ENCODE data around the gene OXT.

OXT gene

DNA sequence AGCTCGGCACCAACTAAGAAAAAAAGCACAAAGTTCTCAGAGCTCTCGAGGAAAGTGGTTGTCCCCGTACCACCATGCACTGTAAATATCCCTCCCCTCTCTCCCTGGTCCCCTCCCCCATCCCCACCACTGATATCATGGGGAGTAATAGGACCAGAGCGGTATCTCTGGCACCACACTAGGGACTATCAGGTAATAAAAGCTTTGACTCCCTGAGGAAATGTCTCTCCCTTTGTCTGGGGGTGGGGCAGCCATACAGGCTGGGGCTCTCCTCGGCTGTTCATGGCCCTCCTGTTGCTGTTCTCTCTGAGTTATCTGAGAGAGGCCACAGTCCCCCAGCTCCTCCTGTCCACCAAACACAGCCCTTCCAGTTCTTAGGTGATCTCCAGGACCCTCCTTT lies 33.0 kb upstream of the OXT start:
- no peak overlapping the region for H3K4me3 ChIP-seq (replicated peaks; ENCODE audit: low read depth, low read length)
- DNase-seq (ENCODE audit: low read depth), result no peak
- TF ChIP-seq, protein P1, sequence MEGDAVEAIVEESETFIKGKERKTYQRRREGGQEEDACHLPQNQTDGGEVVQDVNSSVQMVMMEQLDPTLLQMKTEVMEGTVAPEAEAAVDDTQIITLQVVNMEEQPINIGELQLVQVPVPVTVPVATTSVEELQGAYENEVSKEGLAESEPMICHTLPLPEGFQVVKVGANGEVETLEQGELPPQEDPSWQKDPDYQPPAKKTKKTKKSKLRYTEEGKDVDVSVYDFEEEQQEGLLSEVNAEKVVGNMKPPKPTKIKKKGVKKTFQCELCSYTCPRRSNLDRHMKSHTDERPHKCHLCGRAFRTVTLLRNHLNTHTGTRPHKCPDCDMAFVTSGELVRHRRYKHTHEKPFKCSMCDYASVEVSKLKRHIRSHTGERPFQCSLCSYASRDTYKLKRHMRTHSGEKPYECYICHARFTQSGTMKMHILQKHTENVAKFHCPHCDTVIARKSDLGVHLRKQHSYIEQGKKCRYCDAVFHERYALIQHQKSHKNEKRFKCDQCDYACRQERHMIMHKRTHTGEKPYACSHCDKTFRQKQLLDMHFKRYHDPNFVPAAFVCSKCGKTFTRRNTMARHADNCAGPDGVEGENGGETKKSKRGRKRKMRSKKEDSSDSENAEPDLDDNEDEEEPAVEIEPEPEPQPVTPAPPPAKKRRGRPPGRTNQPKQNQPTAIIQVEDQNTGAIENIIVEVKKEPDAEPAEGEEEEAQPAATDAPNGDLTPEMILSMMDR (IDR thresholded peaks at IDR 0.05; ENCODE audit: low read length, missing control alignments), result no peak

DNA sequence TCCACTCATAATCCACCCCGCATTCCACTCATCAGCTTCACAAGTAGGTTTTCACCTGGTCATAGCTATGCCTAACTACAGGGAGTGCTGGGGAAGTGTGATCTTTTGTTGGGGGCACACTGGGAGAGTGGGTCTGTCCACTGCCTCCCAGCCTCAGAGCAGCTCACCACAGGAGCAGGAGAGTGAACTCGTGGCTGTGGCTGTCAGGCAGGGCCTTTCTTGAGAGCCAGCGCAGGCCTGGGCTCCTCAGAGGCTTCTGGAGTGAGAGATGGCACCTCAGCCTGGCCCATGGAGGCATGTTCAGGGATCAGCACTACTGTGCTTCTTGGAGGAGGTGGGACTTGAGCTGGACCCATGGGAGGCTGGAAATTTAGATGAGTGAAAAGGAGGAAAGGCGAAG lies 32.0 kb upstream of the OXT start:
- DNase-seq (ENCODE audit: low read depth), result no peak
- H3K4me3 ChIP-seq (replicated peaks; ENCODE audit: low read depth, low read length), result no peak overlapping the region
- TF ChIP-seq, protein P1 (IDR thresholded peaks at IDR 0.05; ENCODE audit: low read length, missing control alignments), result no peak

DNA sequence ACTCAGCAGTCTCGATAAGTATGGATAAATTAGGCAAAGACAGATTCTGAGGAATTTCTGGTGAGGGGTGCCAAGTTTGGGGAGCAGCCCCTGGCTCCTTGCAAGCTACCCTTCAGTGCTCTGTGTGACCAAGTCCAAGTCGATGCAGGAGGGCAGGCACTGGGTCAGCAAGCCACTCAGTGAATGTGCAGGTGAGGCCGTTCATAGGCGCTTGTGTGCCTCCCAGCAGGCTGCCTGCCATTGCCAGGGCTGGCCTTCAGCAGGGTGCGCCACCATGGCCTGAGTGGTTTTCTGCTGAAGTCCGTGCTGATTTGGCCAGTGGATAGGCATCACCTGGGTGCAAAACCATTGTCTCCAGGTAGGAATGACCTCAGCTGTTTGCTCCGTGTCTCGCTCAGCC lies 31.3 kb upstream of the OXT start:
- TF ChIP-seq, protein P1 (IDR thresholded peaks at IDR 0.05; ENCODE audit: low read length, missing control alignments), result no peak
- DNase-seq (ENCODE audit: low read depth), result no peak
- no peak overlapping the region for H3K4me3 ChIP-seq (replicated peaks; ENCODE audit: low read depth, low read length)

DNA sequence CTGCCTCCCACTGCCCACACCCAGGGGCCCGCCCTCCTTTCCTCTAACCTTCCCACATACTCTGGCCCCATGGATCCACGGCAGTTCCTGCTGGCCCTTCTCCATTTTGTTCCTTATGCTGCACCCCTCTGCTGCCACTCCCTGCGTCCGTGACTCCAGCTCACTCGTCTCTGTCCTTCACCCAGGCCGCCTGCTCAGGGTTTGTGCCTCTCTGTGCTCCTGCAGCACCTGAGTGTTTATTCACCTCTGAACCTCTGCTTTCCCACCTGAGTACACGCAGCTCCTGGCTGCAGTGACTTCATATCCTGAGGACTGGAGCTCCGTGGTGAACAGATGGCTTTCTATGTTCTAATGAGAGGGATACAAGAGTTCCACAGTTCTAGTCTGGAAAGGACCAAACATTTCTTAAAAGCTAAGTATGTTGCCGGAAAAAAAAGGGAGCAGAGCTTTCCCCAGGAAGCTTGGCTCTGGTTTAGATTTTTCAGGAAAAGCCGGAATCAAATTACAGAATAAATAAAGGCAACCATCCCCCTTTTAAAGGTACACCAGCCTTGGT lies 29.5 kb upstream of the OXT start:
- DNase-seq (ENCODE audit: low read depth), result peak; percentile 28
- TF ChIP-seq, protein P1 (IDR thresholded peaks at IDR 0.05; ENCODE audit: low read length, missing control alignments), result no peak

DNA sequence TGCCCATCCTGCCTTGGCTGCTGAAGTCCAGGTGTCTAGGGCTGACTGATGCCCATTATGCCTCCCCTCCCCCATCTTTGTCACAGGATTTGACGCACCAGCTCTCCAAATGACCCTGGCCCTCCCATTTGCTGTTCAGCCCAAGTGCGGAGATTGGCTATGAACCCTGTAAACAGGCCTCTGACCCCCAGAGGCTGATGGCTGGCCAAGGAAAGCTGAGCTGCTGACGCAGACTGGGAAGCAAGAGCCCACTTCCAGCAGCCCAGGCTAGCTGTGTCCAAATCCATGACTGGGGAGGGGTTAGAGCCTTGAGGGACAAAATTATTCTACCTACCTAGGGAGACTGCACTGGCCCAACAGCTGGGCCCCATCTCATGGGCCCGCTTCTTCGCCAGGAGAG lies 28.8 kb upstream of the OXT start:
- TF ChIP-seq, protein P1 (IDR thresholded peaks at IDR 0.05; ENCODE audit: low read length, missing control alignments), result no peak
- no peak overlapping the region for H3K4me3 ChIP-seq (replicated peaks; ENCODE audit: low read depth, low read length)
- DNase-seq (ENCODE audit: low read depth), result no peak

More for the DNA sequence above, 29.5 kb upstream of the OXT start:
- H3K4me3 ChIP-seq (replicated peaks; ENCODE audit: low read depth, low read length), result no peak overlapping the region

DNA sequence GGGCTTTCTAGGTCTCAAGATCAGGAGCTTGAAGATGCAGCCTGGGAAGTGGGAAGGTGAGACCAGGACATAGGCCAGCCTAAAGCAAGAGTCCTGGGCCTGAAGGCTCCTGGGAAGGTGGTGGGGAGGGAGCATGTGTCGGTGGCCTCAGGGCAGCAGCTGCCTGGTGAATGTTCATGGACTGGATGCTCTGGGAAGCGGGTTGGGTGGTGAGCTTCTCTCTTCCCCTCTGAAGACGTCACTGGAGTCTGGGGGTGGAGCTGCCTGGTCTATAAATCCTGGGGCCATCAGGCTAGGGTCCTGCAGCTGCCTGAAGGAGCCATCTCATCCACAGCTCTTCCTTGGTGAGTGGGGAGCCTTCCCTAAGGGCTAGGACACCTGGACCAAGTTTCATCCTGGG lies 28.1 kb upstream of the OXT start, which contains the start of gene GNRH2:
Gene GNRH2 (plus strand): TSS at position 301 of the 400 bp plus-strand sequence. CDS start 793 bp downstream, outside the sequence.
- DNase-seq (ENCODE audit: low read depth), result no peak
- TF ChIP-seq, protein P1 (IDR thresholded peaks at IDR 0.05; ENCODE audit: low read length, missing control alignments), result no peak
- no peak within 1 kb of the TSS for H3K4me3 ChIP-seq (replicated peaks; ENCODE audit: low read depth, low read length)

DNA sequence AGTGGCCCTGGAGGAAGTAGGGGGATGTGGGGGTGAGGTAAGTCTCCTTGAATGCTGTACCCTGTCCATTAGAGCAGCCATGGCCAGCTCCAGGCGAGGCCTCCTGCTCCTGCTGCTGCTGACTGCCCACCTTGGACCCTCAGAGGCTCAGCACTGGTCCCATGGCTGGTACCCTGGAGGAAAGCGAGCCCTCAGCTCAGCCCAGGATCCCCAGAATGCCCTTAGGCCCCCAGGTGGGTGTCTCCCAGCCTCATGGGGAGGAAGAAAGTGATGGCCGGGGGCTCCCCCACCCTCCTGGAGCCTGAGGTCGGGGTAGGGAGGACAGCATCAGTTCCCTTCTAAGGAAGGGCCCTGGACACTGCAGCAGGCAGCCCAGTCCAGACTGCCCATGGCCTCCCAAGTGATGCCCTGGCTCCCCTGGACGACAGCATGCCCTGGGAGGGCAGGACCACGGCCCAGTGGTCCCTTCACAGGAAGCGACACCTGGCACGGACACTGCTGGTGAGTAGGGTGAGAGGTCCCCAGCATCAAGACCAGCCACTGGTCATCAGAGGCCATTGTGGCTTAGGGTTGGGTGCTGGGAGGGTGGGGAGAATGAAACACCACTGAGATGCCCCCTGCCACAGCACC lies 27.0 kb upstream of the OXT start:
- TF ChIP-seq, protein P1 (IDR thresholded peaks at IDR 0.05; ENCODE audit: low read length, missing control alignments), result no peak
- no peak for DNase-seq (ENCODE audit: low read depth)
- H3K4me3 ChIP-seq (replicated peaks; ENCODE audit: low read depth, low read length), result no peak overlapping the region
